Stimulated activated CD8-positive, alpha-beta memory T cell treated with anti-CD3 and anti-CD28 coated beads, Interleukin-12 subunit alpha, Interleukin-12 subunit beta, amount 100 ng/mL, for 24 hours (primary cell): ENCODE measurements around the gene SLC39A7.
"Not testable (repeated sequence)": the region's sequence is repeated elsewhere in the genome, so short reads cannot be mapped to it uniquely, and the experiment has no call there.

Source experiments
- DNase-seq: peaks from one replicate; pipeline ENCODE4 v3.0.0-alpha.2; 2020; ENCODE audit errors: extremely low read depth

Gene SLC39A7

GRCh38 chr6:33205191-33206026 is 4.7 kb downstream of the SLC39A7 start:
- DNase-seq, result no peak

GRCh38 chr6:33206027-33206863 is 5.6 kb downstream of the SLC39A7 start:
- no peak for DNase-seq

- no peak for DNase-seq
Measured at GRCh38 chr6:33206864-33207551, 6.3 kb downstream of the SLC39A7 start.

- DNase-seq, result no peak
Measured at GRCh38 chr6:33207552-33208090, 7.0 kb downstream of the SLC39A7 start.

- DNase-seq, result peak; percentile 67
Measured at GRCh38 chr6:33208091-33208967, 7.7 kb downstream of the SLC39A7 start, which contains the start of gene RING1. TSS of gene RING1 (plus strand) at chr6:33208500. CDS start at chr6:33208823, 323 bp downstream.

GRCh38 chr6:33209856-33210255 is 9.2 kb downstream of the SLC39A7 start:
- DNase-seq, result no peak

GRCh38 chr6:33211136-33211535 is 10.5 kb downstream of the SLC39A7 start:
- no peak for DNase-seq

- DNase-seq, result no peak
Measured at GRCh38 chr6:33211666-33212422, 11.2 kb downstream of the SLC39A7 start.

- DNase-seq, result no peak
Measured at GRCh38 chr6:33212857-33213165, 12.1 kb downstream of the SLC39A7 start.

- DNase-seq, result no peak
Measured at GRCh38 chr6:33213166-33213988, 12.7 kb downstream of the SLC39A7 start.

- DNase-seq, result no peak
Measured at GRCh38 chr6:33213989-33214335, 13.3 kb downstream of the SLC39A7 start.

GRCh38 chr6:33215271-33216116 is 14.8 kb downstream of the SLC39A7 start:
- DNase-seq, result no peak

- no peak for DNase-seq
Measured at GRCh38 chr6:33216117-33216649, 15.5 kb downstream of the SLC39A7 start.

GRCh38 chr6:33217246-33217645 is 16.6 kb downstream of the SLC39A7 start:
- no peak for DNase-seq

- DNase-seq, result no peak
Measured at GRCh38 chr6:33217681-33218080, 17.0 kb downstream of the SLC39A7 start.

- not testable (repeated sequence) for DNase-seq
Measured at GRCh38 chr6:33226503-33227120, 25.9 kb downstream of the SLC39A7 start.

- no peak for DNase-seq
Measured at GRCh38 chr6:33235221-33235634, 34.6 kb downstream of the SLC39A7 start.

- no peak for DNase-seq
Measured at GRCh38 chr6:33236328-33236727, 35.7 kb downstream of the SLC39A7 start.
